ENCODE measurements around the gene MAB21L1.

DNA sequence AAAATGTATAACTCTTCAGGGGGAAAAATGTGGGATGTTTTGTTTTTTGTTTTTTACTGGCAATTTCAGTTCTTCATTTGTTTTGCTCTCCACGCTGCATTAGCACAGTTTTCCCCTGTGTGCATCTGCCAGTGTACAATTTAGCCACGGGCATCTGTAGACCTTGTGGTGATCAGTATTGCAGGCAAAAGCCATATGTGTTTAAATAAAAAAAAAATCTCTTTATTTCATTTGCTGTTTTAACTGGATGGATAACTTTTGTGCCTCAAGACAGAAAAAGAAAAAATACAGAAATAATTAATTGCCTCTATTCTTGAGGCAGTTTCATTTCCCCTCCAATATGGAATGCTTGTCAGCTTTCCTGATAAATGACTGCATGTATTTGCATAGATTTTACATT lies 7.9 kb upstream of the MAB21L1 start:
- no peak for TF ChIP-seq POLR2AphosphoS5 (IDR thresholded peaks at IDR 0.05)
- TF ChIP-seq POLR2A (IDR thresholded peaks at IDR 0.05): no peak
- TF ChIP-seq, protein P1, sequence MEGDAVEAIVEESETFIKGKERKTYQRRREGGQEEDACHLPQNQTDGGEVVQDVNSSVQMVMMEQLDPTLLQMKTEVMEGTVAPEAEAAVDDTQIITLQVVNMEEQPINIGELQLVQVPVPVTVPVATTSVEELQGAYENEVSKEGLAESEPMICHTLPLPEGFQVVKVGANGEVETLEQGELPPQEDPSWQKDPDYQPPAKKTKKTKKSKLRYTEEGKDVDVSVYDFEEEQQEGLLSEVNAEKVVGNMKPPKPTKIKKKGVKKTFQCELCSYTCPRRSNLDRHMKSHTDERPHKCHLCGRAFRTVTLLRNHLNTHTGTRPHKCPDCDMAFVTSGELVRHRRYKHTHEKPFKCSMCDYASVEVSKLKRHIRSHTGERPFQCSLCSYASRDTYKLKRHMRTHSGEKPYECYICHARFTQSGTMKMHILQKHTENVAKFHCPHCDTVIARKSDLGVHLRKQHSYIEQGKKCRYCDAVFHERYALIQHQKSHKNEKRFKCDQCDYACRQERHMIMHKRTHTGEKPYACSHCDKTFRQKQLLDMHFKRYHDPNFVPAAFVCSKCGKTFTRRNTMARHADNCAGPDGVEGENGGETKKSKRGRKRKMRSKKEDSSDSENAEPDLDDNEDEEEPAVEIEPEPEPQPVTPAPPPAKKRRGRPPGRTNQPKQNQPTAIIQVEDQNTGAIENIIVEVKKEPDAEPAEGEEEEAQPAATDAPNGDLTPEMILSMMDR (IDR thresholded peaks at IDR 0.05): no peak
- TF ChIP-seq EP300 (IDR thresholded peaks at IDR 0.05): no peak

All from gastroesophageal sphincter (tissue), 3 donors.